IMR-90 (cell line): ENCODE results near the gene CASKIN1. TPM values are rescaled to one million over a fixed set of nuclear protein-coding genes. Genes with fewer than 3 reads are reported as not detected.

Experiments used
- ATAC-seq: fragments of 200-7000 bp; cut with Tn5 transposase; 2 replicates; pipeline ENCODE4 v1.9.1; 2020; ENCODE audit warnings: low read depth, mild to moderate bottlenecking, moderate library complexity
- BruUV-seq: library from RNA; stranded (reverse); fragments of 400-500 nt; replicated peaks from 2 replicates; lab custom pipeline; 2021; lab: Mats Ljungman, UMichigan
- CTCF ChIA-PET: fragments of 300-600 bp; formaldehyde crosslinking; extraction: SDS; loops from one replicate; lab custom pipeline; 2021; ENCODE audit warnings: antibody characterized with exemption; lab: Yijun Ruan, JAX
- POLR2A ChIA-PET: fragments of 300-600 bp; sonication (Branson Sonifier 250); formaldehyde crosslinking; loops from one replicate; lab custom pipeline; 2022; ENCODE audit warnings: antibody characterized with exemption; ENCODE audit not compliant: unreplicated experiment; lab: Charles Lee
- DNase-seq: peaks from one replicate; pipeline ENCODE4 v3.0.0; 2013
- H2AFZ ChIP-seq: replicated peaks from 2 replicates; pipeline ENCODE3; 2013; ENCODE audit warnings: low read length, mild to moderate bottlenecking; ENCODE audit not compliant: poor library complexity
- H2AK5ac ChIP-seq: 2 replicates; pipeline ENCODE4 v1.6.1; 2013; ENCODE audit warnings: low read depth, low read length, inconsistent platforms
- H2AK9ac ChIP-seq: replicated peaks from 2 replicates; pipeline ENCODE3; 2013; ENCODE audit warnings: mild to moderate bottlenecking, low read depth, low read length, moderate library complexity; ENCODE audit not compliant: poor library complexity
- H2BK120ac ChIP-seq: 2 replicates; pipeline ENCODE4 v1.6.1; 2013; ENCODE audit warnings: low read depth, low read length, inconsistent platforms
- H2BK15ac ChIP-seq: 3 replicates; pipeline ENCODE4 v1.6.1; 2013; ENCODE audit warnings: low read depth, low read length, inconsistent platforms
- H2BK20ac ChIP-seq: 2 replicates; pipeline ENCODE4 v1.6.1; 2013; ENCODE audit warnings: low read depth, mild to moderate bottlenecking, inconsistent platforms, low read length, moderate library complexity
- H2BK5ac ChIP-seq: 2 replicates; pipeline ENCODE4 v1.6.1; 2013; ENCODE audit warnings: mild to moderate bottlenecking, low read depth, low read length, inconsistent platforms; ENCODE audit not compliant: poor library complexity, severe bottlenecking
- H3K14ac ChIP-seq: replicated peaks from 2 replicates; pipeline ENCODE4 v1.6.1; 2013; ENCODE audit warnings: low read depth, low read length, inconsistent platforms
- H3K18ac ChIP-seq: 2 replicates; pipeline ENCODE4 v1.6.1; 2013; ENCODE audit warnings: low read depth, low read length, control low read depth
- H3K23ac ChIP-seq: 2 replicates; pipeline ENCODE4 v1.6.1; 2013; ENCODE audit warnings: low read depth, low read length, inconsistent platforms
- H3K27ac ChIP-seq: 2 replicates; pipeline ENCODE4 v1.5.1; 2013; ENCODE audit warnings: mild to moderate bottlenecking, control low read depth, low read length; ENCODE audit not compliant: insufficient read depth
- H3K27me3 ChIP-seq: 2 replicates; pipeline ENCODE4 v1.6.1; 2013; ENCODE audit warnings: low read length; ENCODE audit not compliant: control insufficient read depth, insufficient read depth
- H3K36me3 ChIP-seq: 2 replicates; pipeline ENCODE4 v1.6.1; 2013; ENCODE audit warnings: low read length, mixed read lengths; ENCODE audit not compliant: control insufficient read depth, insufficient read depth
- H3K4ac ChIP-seq: 2 replicates; pipeline ENCODE4 v1.6.1; 2013; ENCODE audit warnings: low read depth, low read length, inconsistent platforms
- H3K4me1 ChIP-seq: 2 replicates; pipeline ENCODE4 v1.6.1; 2013; ENCODE audit warnings: low read length, mixed read lengths; ENCODE audit not compliant: control insufficient read depth, insufficient read depth
- H3K4me2 ChIP-seq: 2 replicates; pipeline ENCODE4 v1.6.1; 2013; ENCODE audit warnings: low read depth, mild to moderate bottlenecking, control low read depth, low read length, moderate library complexity
- H3K4me3 ChIP-seq: 2 replicates; pipeline ENCODE4 v1.5.1; 2013; ENCODE audit warnings: low read depth, mild to moderate bottlenecking, control low read depth, low read length, moderate library complexity; ENCODE audit not compliant: insufficient read depth
- H3K56ac ChIP-seq: 2 replicates; pipeline ENCODE4 v1.6.1; 2013; ENCODE audit warnings: low read length, inconsistent platforms; ENCODE audit not compliant: insufficient read depth; ENCODE audit errors: extremely low read depth
- H3K79me1 ChIP-seq, 2 experiments: 2 replicates each; pipeline ENCODE4 v1.6.1; 2013; ENCODE audit warnings: low read length in 2 of 2, inconsistent platforms in 1 of 2, low read depth in 1 of 2
- H3K9ac ChIP-seq: 2 replicates; pipeline ENCODE4 v1.6.1; 2013; ENCODE audit warnings: low read depth, low read length, control low read depth
- H3K9me1 ChIP-seq: 2 replicates; pipeline ENCODE4 v1.6.1; 2013; ENCODE audit warnings: low read length, inconsistent platforms; ENCODE audit not compliant: insufficient read depth
- H3K9me3 ChIP-seq: 2 replicates; pipeline ENCODE4 v1.6.1; 2013; ENCODE audit warnings: low read length; ENCODE audit not compliant: control insufficient read depth, insufficient read depth
- H4K20me1 ChIP-seq: 2 replicates; pipeline ENCODE4 v1.6.1; 2013; ENCODE audit warnings: low read length, inconsistent platforms; ENCODE audit not compliant: insufficient read depth
- H4K5ac ChIP-seq: 2 replicates; pipeline ENCODE4 v1.6.1; 2013; ENCODE audit warnings: mild to moderate bottlenecking, low read depth, low read length, control low read depth
- H4K8ac ChIP-seq, 2 experiments: 2 replicates each; pipeline ENCODE4 v1.6.1; 2013; ENCODE audit warnings: low read depth in 2 of 2, low read length in 2 of 2, control low read depth in 1 of 2, inconsistent platforms in 1 of 2
- H4K91ac ChIP-seq: 2 replicates; pipeline ENCODE4 v1.6.1; 2013; ENCODE audit warnings: low read depth, low read length, inconsistent platforms; ENCODE audit not compliant: insufficient read depth
- CEBPB ChIP-seq: IDR thresholded peaks from 2 replicates; pipeline ENCODE4 v1.6.1; 2012; ENCODE audit warnings: low read depth, low read length, improper control_type of control experiment
- CHD1 ChIP-seq: IDR thresholded peaks from 2 replicates; pipeline ENCODE4 v1.6.1; 2012; ENCODE audit warnings: low read depth, low read length, improper control_type of control experiment
- NFE2L2 ChIP-seq: fragments of 150-350 bp; IDR thresholded peaks from 2 replicates; pipeline ENCODE4 v1.6.1; 2016; ENCODE audit warnings: low read depth, mild to moderate bottlenecking, low read length
- RAD21 ChIP-seq: IDR thresholded peaks from 2 replicates; pipeline ENCODE4 v1.6.1; 2012; ENCODE audit warnings: low read length, improper control_type of control experiment
- USF2 ChIP-seq: fragments of 150-350 bp; IDR thresholded peaks from 2 replicates; pipeline ENCODE4 v1.6.1; 2017; ENCODE audit warnings: mild to moderate bottlenecking, antibody characterized with exemption, low read length, low read depth
- WGBS, 2 experiments: methylation state at CpG; one replicate each; pipeline versions ENCODE4 v1.1.5 to v1.1.7; 2013; ENCODE audit warnings: missing lambda C conversion rate in 2 of 2; ENCODE audit not compliant: insufficient read length in 1 of 2; ENCODE audit errors: extremely low coverage in 2 of 2; 5-methylcytosine and 5-hydroxymethylcytosine counted together
- dilution Hi-C: fragments of 300-500 bp; cut with HindIII; formaldehyde crosslinking; loops from one replicate; pipeline ENCODE4 v1.14.3; 2018; ENCODE audit warnings: low sequenced_read_pairs; ENCODE audit not compliant: unreplicated experiment
- in situ Hi-C: fragments of 300-500 bp; cut with MboI; formaldehyde crosslinking; loops from 3 replicates; pipeline ENCODE4 v1.14.3; 2019; ENCODE audit warnings: low sequenced_read_pairs, inconsistent platforms, mixed read lengths
- intact Hi-C: fragments of 100-400 bp; cut with micrococcal nuclease; formaldehyde crosslinking; loops from 2 replicates; pipeline ENCODE4 v1.10.0; 2022
- polyA plus RNA-seq, 3 experiments: library from polyadenylated mRNA; depleted of rRNA; stranded (reverse); fragments of >200 nt; gene quantifications; 2 replicates each; pipeline ENCODE4 v1.2.3, GENCODE V29; 2012; ENCODE audit warnings: low replicate concordance in 1 of 3
- total RNA-seq: library from RNA; depleted of rRNA; stranded (reverse); fragments of >200 nt; gene quantifications from 2 replicates; pipeline ENCODE4 v1.2.3, GENCODE V29; 2012

Gene CASKIN1
- total and polyA plus RNA-seq, 2 of the 4 experiments (the other 2 are of a cell fraction), result 0.05 TPM; not detected in 1

GRCh38 chr16:2233872-2234812 lies 37.7 kb upstream of the CASKIN1 start (continued):
- no peak for TF ChIP-seq NFE2L2
- TF ChIP-seq RAD21, result no peak

- Histone ChIP-seq H3K9me3 (no peaks in the 10 kb centered on the region), H2AK9ac (no peak overlapping the region), H4K8ac (no peak overlapping the region), H3K9ac (no peak overlapping the region), H2AFZ (no peak overlapping the region), H2BK20ac (no peak overlapping the region), H3K4me1 (peaks cover 5% of the 10 kb centered on the region; the same call in 1 of the 2 replicates), H3K4me2 (no peak overlapping the region), H3K4me3 (no peak overlapping the region), H3K9me1 (no peaks in the 10 kb centered on the region), H4K5ac (no peak overlapping the region), H3K79me1 (peaks cover 0 to 10% of the 10 kb centered on the region in 2 experiments; a peak in 2 of 4 replicates), H4K91ac (no peak overlapping the region), H3K56ac (no peak overlapping the region), H2BK120ac (no peak overlapping the region), H4K20me1 (peaks cover 20% of the 10 kb centered on the region), H3K23ac (no peak overlapping the region), H3K27me3 (peaks cover 9% of the 10 kb centered on the region), H3K18ac (no peak overlapping the region), H3K27ac (no peak overlapping the region), H2BK15ac (no peak overlapping the region), H2BK5ac (no peak overlapping the region), H3K14ac (no peak overlapping the region), H2AK5ac (no peak overlapping the region), H3K36me3 (peaks cover 60% of the 10 kb centered on the region), H3K4ac (no peak overlapping the region)
- TF ChIP-seq USF2, result no peak
- TF ChIP-seq CEBPB, result no peak
- no peak for TF ChIP-seq CHD1
- WGBS, 2 experiments, result 89% methylated on average over 17 of the region's 28 CpGs; no CpG with 5 or more reads in 1 of the 2 experiments
- no TSS peak for BruUV-seq
- dilution Hi-C loops, result no loop called here
- intact Hi-C loops, result no loop called here
- in situ Hi-C loops, result no loop called here
- CTCF ChIA-PET, result interaction anchor here (0.6 kb wide), 1 partner anchor 184 kb away, joined by 4 read pairs; no protein-coding TSS in a partner anchor
- DNase-seq (no peak), ATAC-seq (no peak)
- POLR2A ChIA-PET, result no interaction called here
Observed at GRCh38 chr16:2233046-2233775, 36.8 kb upstream of the CASKIN1 start.
